Esophagus squamous epithelium (tissue), 4 donors: ENCODE data around the gene ARHGEF18.

Experiments used
- CTCF ChIP-seq, 6 experiments: fragments of 450-650 bp in 4 of 6; fragments of 200-600 bp in 2 of 6; sonication (generic) in 2 of 6; IDR thresholded peaks; one replicate each; pipeline ENCODE4 v1.5.1; 2016 to 2019; ENCODE audit warnings: antibody characterized with exemption in 6 of 6, mild to moderate bottlenecking in 4 of 6, moderate library complexity in 4 of 6
- POLR2A ChIP-seq, 4 donors: fragments of 450-650 bp; IDR thresholded peaks; one replicate each; pipeline ENCODE4 v1.6.1; 2017; ENCODE audit warnings: antibody characterized with exemption in 4 of 4, mild to moderate bottlenecking in 4 of 4, moderate library complexity in 3 of 4

- TF ChIP-seq CTCF (IDR thresholded peaks at IDR 0.05) (peak in 1 of 6 experiments; percentile 24), POLR2A (IDR thresholded peaks at IDR 0.05) (peak in 3 of 4 donors; percentile 66 to 88 (median 75))
Observed at GRCh38 chr19:7394731-7395359, 46.1 kb downstream of the ARHGEF18 start.
